ENCODE measurements around the gene C4orf50. TPM values are rescaled to one million over a fixed set of nuclear protein-coding genes. Genes with fewer than 3 reads are reported as not detected.

Gene C4orf50
- total RNA-seq, 2 donors from 2014 or later, result 0.13 TPM; not detected in 1

- Histone ChIP-seq H3K4me1 (no peaks in the 10 kb centered on the region), H3K4me3 (no peak overlapping the region), H3K27ac (no peak overlapping the region), H3K9me3 (no peaks in the 10 kb centered on the region), H3K9ac (ENCODE audit: low read depth in 2 of 2, low read length in 2 of 2) (no peak overlapping the region), H3K27me3 (peaks cover 3% of the 10 kb centered on the region), H3K36me3 (no peaks in the 10 kb centered on the region)
- intact Hi-C loops (cut with DNase I), result no loop called here
- no peak for TF ChIP-seq CTCF (IDR thresholded peaks at IDR 0.05)
- no peak for DNase-seq
Measured at GRCh38 chr4:5905714-5906113, 112.5 kb downstream of the C4orf50 start.

GRCh38 chr4:5900844-5901243, 117.4 kb downstream of the C4orf50 start:
- no peak overlapping the region for H3K9ac ChIP-seq (ENCODE audit: low read depth in 2 of 2, low read length in 2 of 2)
- no peak for TF ChIP-seq CTCF (IDR thresholded peaks at IDR 0.05)
- H3K27ac ChIP-seq, result no peak overlapping the region
- no peaks in the 10 kb centered on the region for H3K4me1 ChIP-seq
- H3K4me3 ChIP-seq, result no peak overlapping the region
- H3K9me3 ChIP-seq, result no peaks in the 10 kb centered on the region
- intact Hi-C loops (cut with DNase I), result no loop called here
- DNase-seq, result no peak
- peaks cover 3% of the 10 kb centered on the region for H3K27me3 ChIP-seq
- H3K36me3 ChIP-seq, result no peaks in the 10 kb centered on the region

- H3K27me3 ChIP-seq, result peaks cover 3% of the 10 kb centered on the region
- intact Hi-C loops (cut with DNase I), result no loop called here
- DNase-seq, result no peak
- no peaks in the 10 kb centered on the region for H3K36me3 ChIP-seq
- H3K4me3 ChIP-seq, result no peak overlapping the region
- H3K9ac ChIP-seq (ENCODE audit: low read depth in 2 of 2, low read length in 2 of 2), result no peak overlapping the region
- no peak for TF ChIP-seq CTCF (IDR thresholded peaks at IDR 0.05)
- no peak overlapping the region for H3K27ac ChIP-seq
- H3K9me3 ChIP-seq, result no peaks in the 10 kb centered on the region
- no peaks in the 10 kb centered on the region for H3K4me1 ChIP-seq
Measured at GRCh38 chr4:5899881-5900280, 118.3 kb downstream of the C4orf50 start.

- DNase-seq, result no peak
- H3K4me1 ChIP-seq, result no peaks in the 10 kb centered on the region
- intact Hi-C loops (cut with DNase I), result no loop called here
- no peak overlapping the region for H3K9ac ChIP-seq (ENCODE audit: low read depth in 2 of 2, low read length in 2 of 2)
- no peak for TF ChIP-seq CTCF (IDR thresholded peaks at IDR 0.05)
- H3K27me3 ChIP-seq, result peaks cover 3% of the 10 kb centered on the region
- H3K36me3 ChIP-seq, result no peaks in the 10 kb centered on the region
- H3K27ac ChIP-seq, result no peak overlapping the region
- no peak overlapping the region for H3K4me3 ChIP-seq
- no peaks in the 10 kb centered on the region for H3K9me3 ChIP-seq
Measured at GRCh38 chr4:5899396-5899795, 118.8 kb downstream of the C4orf50 start.

- no peak for DNase-seq
- Histone ChIP-seq H3K4me1 (no peaks in the 10 kb centered on the region), H3K9me3 (no peaks in the 10 kb centered on the region), H3K9ac (ENCODE audit: low read depth in 2 of 2, low read length in 2 of 2) (no peak overlapping the region), H3K27ac (no peak overlapping the region), H3K27me3 (peaks cover 8% of the 10 kb centered on the region), H3K4me3 (no peak overlapping the region), H3K36me3 (no peaks in the 10 kb centered on the region)
- intact Hi-C loops (cut with DNase I), result no loop called here
- TF ChIP-seq CTCF (IDR thresholded peaks at IDR 0.05), result no peak
Measured at GRCh38 chr4:5897674-5898073, 120.6 kb downstream of the C4orf50 start.

GRCh38 chr4:5895287-5895686, 122.9 kb downstream of the C4orf50 start:
- no peaks in the 10 kb centered on the region for H3K4me1 ChIP-seq
- no peak for TF ChIP-seq CTCF (IDR thresholded peaks at IDR 0.05)
- no peak for DNase-seq

More at GRCh38 chr4:5895287-5895686, 122.9 kb downstream of the C4orf50 start:
- intact Hi-C loops (cut with DNase I), result no loop called here
- H3K36me3 ChIP-seq, result no peaks in the 10 kb centered on the region
- no peak overlapping the region for H3K9ac ChIP-seq (ENCODE audit: low read depth in 2 of 2, low read length in 2 of 2)
- no peaks in the 10 kb centered on the region for H3K9me3 ChIP-seq
- no peak overlapping the region for H3K4me3 ChIP-seq
- H3K27me3 ChIP-seq, result peaks cover 26% of the 10 kb centered on the region
- H3K27ac ChIP-seq, result no peak overlapping the region

Data from colonic mucosa (tissue), 4 donors.